H1 (cell line): ENCODE measurements around the gene DPM2. TPM values are rescaled to one million over a fixed set of nuclear protein-coding genes. Genes with fewer than 3 reads are reported as not detected.

Experiments used
- CTCF ChIA-PET: fragments of 300-600 bp; sonication (Branson Sonifier 250); formaldehyde crosslinking; loops from one replicate; lab custom pipeline; 2021; ENCODE audit not compliant: partially characterized antibody; lab: Charles Lee
- POLR2A ChIA-PET: fragments of 300-600 bp; sonication (Branson Sonifier 250); formaldehyde crosslinking; loops from one replicate; lab custom pipeline; 2021; ENCODE audit warnings: inconsistent platforms; ENCODE audit not compliant: partially characterized antibody; lab: Charles Lee
- DNase-seq, 2 experiments: peaks; one replicate each; pipeline versions ENCODE4 v3.0.0 to v3.0.0-alpha.2; 2010 to 2022; ENCODE audit warnings: low spot score in 2 of 2, low read depth in 1 of 2, mixed read lengths in 1 of 2
- FAIRE-seq: peaks from 2 replicates; lab custom pipeline; 2011; peaks lifted over from hg19 to GRCh38; lab: Jason Lieb, UNC
- H2AFZ ChIP-seq: 2 replicates; pipeline ENCODE4 v1.8.1; 2012; ENCODE audit warnings: low read length, inconsistent platforms
- H2AK5ac ChIP-seq: 2 replicates; pipeline ENCODE4 v1.6.1; 2013; ENCODE audit warnings: low read depth, low read length
- H2BK120ac ChIP-seq: replicated peaks from 2 replicates; pipeline ENCODE3; 2013; ENCODE audit warnings: low read depth, low read length, inconsistent platforms
- H2BK12ac ChIP-seq: 2 replicates; pipeline ENCODE4 v1.6.1; 2013; ENCODE audit warnings: low read depth, low read length
- H2BK15ac ChIP-seq: 2 replicates; pipeline ENCODE4 v1.6.1; 2013; ENCODE audit warnings: low read length
- H2BK20ac ChIP-seq: 2 replicates; pipeline ENCODE4 v1.6.1; 2013; ENCODE audit warnings: low read length
- H2BK5ac ChIP-seq: 2 replicates; pipeline ENCODE4 v1.6.1; 2013; ENCODE audit warnings: low read depth, low read length
- H3K14ac ChIP-seq: 2 replicates; pipeline ENCODE4 v1.6.1; 2013; ENCODE audit warnings: inconsistent platforms; ENCODE audit not compliant: insufficient read length
- H3K18ac ChIP-seq: 2 replicates; pipeline ENCODE4 v1.6.1; 2013; ENCODE audit warnings: low read length; ENCODE audit errors: extremely low read depth
- H3K23ac ChIP-seq: 2 replicates; pipeline ENCODE4 v1.6.1; 2013; ENCODE audit warnings: inconsistent platforms; ENCODE audit not compliant: insufficient read length
- H3K23me2 ChIP-seq: 2 replicates; pipeline ENCODE4 v1.6.1; 2013; ENCODE audit warnings: low read depth, low read length
- H3K27ac ChIP-seq: 2 replicates; pipeline ENCODE4 v1.6.1; 2011; ENCODE audit warnings: low read depth, low read length, inconsistent platforms
- H3K27me3 ChIP-seq, 4 experiments: replicated peaks in 1 of 4; 1 replicate in 1 of 4; 2 replicates in 3 of 4; pipeline versions ENCODE4 v1.6.1 to v1.8.1; 2011 to 2013; ENCODE audit warnings: low read length in 3 of 4, mild to moderate bottlenecking in 3 of 4, inconsistent platforms in 2 of 4, mixed read lengths in 2 of 4, moderate library complexity in 1 of 4; ENCODE audit not compliant: control insufficient read depth in 3 of 4, insufficient read depth in 3 of 4; ENCODE audit errors: extremely low read depth in 1 of 4
- H3K36me3 ChIP-seq, 4 experiments: 2 replicates each; pipeline versions ENCODE4 v1.6.1 to v1.8.1; 2011 to 2013; ENCODE audit warnings: mild to moderate bottlenecking in 4 of 4, low read length in 3 of 4, moderate library complexity in 2 of 4, control low read depth in 1 of 4, inconsistent platforms in 1 of 4; ENCODE audit not compliant: insufficient read depth in 4 of 4, control insufficient read depth in 2 of 4
- H3K4ac ChIP-seq: replicated peaks from 2 replicates; pipeline ENCODE3; 2013; ENCODE audit warnings: low read length, low read depth, mixed read lengths, inconsistent platforms; ENCODE audit not compliant: insufficient read length
- H3K4me1 ChIP-seq, 4 experiments: replicated peaks in 1 of 4; 1 replicate in 1 of 4; 2 replicates in 3 of 4; pipeline versions ENCODE4 v1.6.1 to v1.8.1; 2011 to 2013; ENCODE audit warnings: low read length in 3 of 4, inconsistent platforms in 2 of 4, mixed read lengths in 1 of 4; ENCODE audit not compliant: insufficient read depth in 4 of 4, control insufficient read depth in 3 of 4
- H3K4me2 ChIP-seq, 2 experiments: 2 replicates each; pipeline versions ENCODE4 v1.6.1 to v1.8.1; 2011 to 2013; ENCODE audit warnings: low read depth in 2 of 2, low read length in 2 of 2, control low read depth in 1 of 2, inconsistent platforms in 1 of 2, mild to moderate bottlenecking in 1 of 2; ENCODE audit not compliant: insufficient read depth in 1 of 2
- H3K4me3 ChIP-seq, 4 experiments: fragments of 200-600, 300-600 bp in 1 of 4; sonication (generic), shearing (Covaris generic), sonication (Bioruptor Twin) in 1 of 4; 2 replicates each; pipeline versions ENCODE4 v1.5.1 to v1.8.1; 2011 to 2016; ENCODE audit warnings: low read length in 4 of 4, low read depth in 3 of 4, control low read depth in 2 of 4, inconsistent platforms in 2 of 4, mild to moderate bottlenecking in 2 of 4, mixed read lengths in 1 of 4, moderate library complexity in 1 of 4; ENCODE audit not compliant: insufficient read depth in 2 of 4; ENCODE audit errors: extremely low read depth in 1 of 4
- H3K56ac ChIP-seq: replicated peaks from 2 replicates; pipeline ENCODE3; 2013; ENCODE audit warnings: low read depth, mild to moderate bottlenecking, mixed read lengths, low read length, inconsistent platforms; ENCODE audit not compliant: insufficient read length
- H3K79me1 ChIP-seq: 2 replicates; pipeline ENCODE4 v1.6.1; 2013; ENCODE audit warnings: low read depth, low read length, control low read depth
- H3K79me2 ChIP-seq, 2 experiments: 2 replicates each; pipeline versions ENCODE4 v1.6.1 to v1.8.1; 2012 to 2013; ENCODE audit warnings: low read length in 2 of 2, mild to moderate bottlenecking in 2 of 2, inconsistent platforms in 1 of 2; ENCODE audit not compliant: insufficient read depth in 2 of 2, control insufficient read depth in 1 of 2
- H3K9ac ChIP-seq, 4 experiments: replicated peaks in 1 of 4; 1 replicate in 1 of 4; 2 replicates in 3 of 4; pipeline versions ENCODE4 v1.6.1 to v1.8.1; 2011 to 2013; ENCODE audit warnings: low read depth in 3 of 4, low read length in 3 of 4, control low read depth in 2 of 4, mild to moderate bottlenecking in 2 of 4, moderate library complexity in 2 of 4, inconsistent platforms in 1 of 4; ENCODE audit errors: extremely low read depth in 1 of 4
- H3K9me3 ChIP-seq, 2 experiments: 2 replicates each; pipeline versions ENCODE4 v1.6.1 to v1.8.1; 2012 to 2013; ENCODE audit warnings: mild to moderate bottlenecking in 2 of 2, moderate library complexity in 2 of 2, control low read depth in 1 of 2, inconsistent platforms in 1 of 2, low read depth in 1 of 2, low read length in 1 of 2, mixed read lengths in 1 of 2; ENCODE audit not compliant: insufficient read depth in 2 of 2
- H4K20me1 ChIP-seq, 2 experiments: replicated peaks in 1 of 2; 2 replicates each; pipeline versions ENCODE3 to v1.8.1; 2011 to 2013; ENCODE audit warnings: inconsistent platforms in 2 of 2, low read length in 2 of 2, mild to moderate bottlenecking in 1 of 2; ENCODE audit not compliant: insufficient read depth in 2 of 2, control insufficient read depth in 1 of 2
- H4K5ac ChIP-seq: 2 replicates; pipeline ENCODE4 v1.6.1; 2013; ENCODE audit warnings: low read length, low read depth, mixed read lengths, inconsistent platforms; ENCODE audit not compliant: insufficient read length
- H4K8ac ChIP-seq: 2 replicates; pipeline ENCODE4 v1.8.0; 2013; ENCODE audit warnings: mild to moderate bottlenecking, moderate library complexity, low read length, inconsistent platforms; ENCODE audit not compliant: insufficient read depth; ENCODE audit errors: extremely low read depth
- H4K91ac ChIP-seq: replicated peaks from 2 replicates; pipeline ENCODE3; 2013; ENCODE audit warnings: low read length, mixed read lengths, inconsistent platforms; ENCODE audit not compliant: insufficient read length
- RBBP5 ChIP-seq: IDR thresholded peaks from 2 replicates; pipeline ENCODE4 v1.7.1; 2012; ENCODE audit warnings: low read depth, mild to moderate bottlenecking, inconsistent platforms, low read length, moderate library complexity, borderline replicate concordance
- ZNF274 ChIP-seq: IDR thresholded peaks from 2 replicates; pipeline ENCODE4 v1.7.0; 2012; ENCODE audit warnings: low read length, borderline replicate concordance; ENCODE audit errors: extremely low read depth
- WGBS, 2 experiments: shearing (Covaris generic) in 1 of 2; methylation state at CpG; one replicate each; pipeline versions ENCODE4 v1.1.6 to v1.1.7; 2013 to 2015; ENCODE audit warnings: low lambda C conversion rate in 2 of 2, mixed read lengths in 2 of 2, inconsistent platforms in 1 of 2, low coverage in 1 of 2, missing lambda C conversion rate in 1 of 2; ENCODE audit not compliant: insufficient replicate concordance in 2 of 2, insufficient coverage in 1 of 2, insufficient read length in 1 of 2; ENCODE audit errors: extremely low coverage in 1 of 2, missing lambda C conversion rate in 1 of 2; 5-methylcytosine and 5-hydroxymethylcytosine counted together
- polyA plus RNA-seq, 7 experiments: library from polyadenylated mRNA; depleted of rRNA in 3 of 7; stranded (reverse) in 5 of 7; unstranded in 2 of 7; fragments of >200 nt in 5 of 7; fragments of 200-250 nt in 2 of 7; gene quantifications; 1 replicate in 5 of 7; 2 replicates in 1 of 7; 4 replicates in 1 of 7; pipeline versions ENCODE4 v1.2.1 to v1.2.3, GENCODE V29; 2011 to 2013; ENCODE audit warnings: missing spikeins in 2 of 7, mixed read lengths in 2 of 7
- total RNA-seq: library from RNA; stranded (reverse); fragmentation: NEBNext Ultra II Directional; extraction: Animal tissue kit (Norgen Biotek cat#: 25700); gene quantifications from 2 replicates; pipeline ENCODE4 v1.2.1, GENCODE V29; 2021

DPM2 gene
- total and polyA plus RNA-seq, 2 of the 8 experiments (the other 6 are each of a cell fraction or from before 2014, with no cell fraction given): 45.4 to 95.4 TPM

DNA sequence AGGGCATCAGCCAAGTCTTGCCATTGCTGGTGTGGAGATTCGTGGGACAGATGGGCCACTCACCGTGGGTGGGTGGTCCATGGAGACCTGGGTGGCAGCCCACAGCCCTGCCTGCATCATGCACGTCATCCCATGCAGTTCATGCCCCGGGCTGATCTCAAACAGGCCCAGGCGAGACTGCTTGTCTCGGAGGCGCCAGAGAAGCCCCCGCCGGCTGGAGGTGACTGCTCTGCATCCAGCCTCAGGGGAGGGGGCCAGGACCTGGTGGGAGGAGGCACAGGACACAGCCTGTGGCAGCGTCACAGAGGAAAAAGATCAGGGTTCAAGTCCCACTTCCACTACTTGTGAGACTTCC, 8.1 kb downstream of the DPM2 start:
- peak overlapping the region; percentile 97; the same call in 1 of the 2 replicates for H2AK5ac ChIP-seq
- H2AFZ ChIP-seq: no peak overlapping the region
- peak overlapping the region; percentile 32; the same call in 1 of the 2 replicates for H2BK12ac ChIP-seq
- peak overlapping the region; percentile 73 to 76 for H3K4me2 ChIP-seq
- no peak for FAIRE-seq
- no peak overlapping the region for H2BK120ac ChIP-seq
- no peak overlapping the region for H3K14ac ChIP-seq
- H3K27ac ChIP-seq: no peak overlapping the region
- H3K79me1 ChIP-seq: no peaks in the 10 kb centered on the region
- WGBS, 2 experiments: 81% methylated on average over 10 of the region's 10 CpGs; no CpG with 5 or more reads in 1 of the 2 experiments
- H4K5ac ChIP-seq: no peak overlapping the region
- ChIA-PET CTCF (interaction anchor here (0.9 to 8.1 kb wide), 6 partner anchors 8 to 125 kb away, joined by 3 to 68 read pairs (median 6); partner anchors contain the start of gene EEIG1), POLR2A (interaction anchor here (0.9 to 1.5 kb wide), 9 partner anchors 8 to 474 kb away, joined by 3 to 6 read pairs (median 4); partner anchors contain the start of gene EEIG1)
- H3K9me3 ChIP-seq: no peaks in the 10 kb centered on the region
- H3K79me2 ChIP-seq: no peaks in the 10 kb centered on the region
- H3K23me2 ChIP-seq: peaks cover 20% of the 10 kb centered on the region; the same call in 1 of the 2 replicates
- peak overlapping the region; percentile 35; the same call in 1 of the 2 replicates for H2BK5ac ChIP-seq
- no peak overlapping the region for H3K4ac ChIP-seq
- peak overlapping the region; percentile 72; the same call in 1 of the 2 replicates for H2BK15ac ChIP-seq
- no peak overlapping the region for H3K18ac ChIP-seq
- peak overlapping the region in 3 of 4 experiments; percentile 49 to 62 (median 54); a peak in 3 of 8 replicates for H3K4me3 ChIP-seq
- H3K23ac ChIP-seq: no peak overlapping the region
- no peak overlapping the region; a peak in 1 of 7 replicates for H3K9ac ChIP-seq
- peaks cover 0 to 18% (median 16%) of the 10 kb centered on the region in 4 experiments; a peak in 6 of 7 replicates for H3K27me3 ChIP-seq
- TF ChIP-seq RBBP5 (no peak), ZNF274 (no peak)
- TF ChIP-seq, all 59 proteins: peak for 0
- no peaks in the 10 kb centered on the region for H3K36me3 ChIP-seq
- peaks cover 0 to 4% of the 10 kb centered on the region in 2 experiments for H4K20me1 ChIP-seq
- 0 out of 2 replicates have a peak overlapping the region, but pooled peaks have one; percentile 48 for H2BK20ac ChIP-seq
- H3K56ac ChIP-seq: no peak overlapping the region
- no peak overlapping the region for H4K91ac ChIP-seq
- 0 out of 2 replicates have a peak overlapping the region, but pooled peaks have one; percentile 0 for H4K8ac ChIP-seq
- peaks cover 13 to 24% (median 20%) of the 10 kb centered on the region in 4 experiments for H3K4me1 ChIP-seq
- no peak for DNase-seq
